Smooth muscle cell (in vitro differentiated cells): ENCODE results near the gene SMARCD3. TPM values are rescaled to one million over a fixed set of nuclear protein-coding genes. Genes with fewer than 3 reads are reported as not detected.

Experiments used
- DNase-seq: peaks from one replicate; lab custom pipeline; 2025; ENCODE audit not compliant: unreplicated experiment; lab: John Stamatoyannopoulos, UW
- H2AFZ ChIP-seq: fragments of 200-600 bp; sonication (generic); 2 replicates; pipeline ENCODE4 v1.6.0; 2016; ENCODE audit warnings: antibody characterized with exemption, low read depth, mild to moderate bottlenecking
- H3F3A ChIP-seq: fragments of 200-600 bp; sonication (generic); 2 replicates; pipeline ENCODE4 v1.6.0; 2017; ENCODE audit warnings: antibody characterized with exemption, low read depth
- H3K27ac ChIP-seq: fragments of 200-600 bp; sonication (generic); 2 replicates; pipeline ENCODE4 v1.5.1; 2016; ENCODE audit warnings: low read depth, mild to moderate bottlenecking
- H3K27me3 ChIP-seq: fragments of 200-600 bp; sonication (generic); 2 replicates; pipeline ENCODE4 v1.6.1; 2016; ENCODE audit warnings: low read depth, mild to moderate bottlenecking
- H3K36me3 ChIP-seq: fragments of 200-600 bp; sonication (generic); 2 replicates; pipeline ENCODE4 v1.5.1; 2016; ENCODE audit warnings: low read depth
- H3K4me1 ChIP-seq: fragments of 200-600 bp; sonication (generic); 2 replicates; pipeline ENCODE4 v1.5.1; 2016; ENCODE audit warnings: low read depth
- H3K4me2 ChIP-seq: fragments of 200-600 bp; sonication (generic); 2 replicates; pipeline ENCODE4 v1.6.0; 2016; ENCODE audit warnings: mild to moderate bottlenecking
- H3K4me3 ChIP-seq: fragments of 200-600 bp; sonication (generic); 2 replicates; pipeline ENCODE4 v1.5.1; 2016; ENCODE audit warnings: mild to moderate bottlenecking
- H3K79me2 ChIP-seq: fragments of 200-600 bp; sonication (generic); 2 replicates; pipeline ENCODE4 v1.6.0; 2016; ENCODE audit warnings: low read depth, mild to moderate bottlenecking
- H3K9ac ChIP-seq: fragments of 200-600 bp; sonication (generic); 2 replicates; pipeline ENCODE4 v1.6.0; 2016; ENCODE audit warnings: low read depth
- H3K9me3 ChIP-seq: fragments of 200-600 bp; sonication (generic); replicated peaks from 2 replicates; pipeline ENCODE4 v1.5.1; 2016; ENCODE audit warnings: low read depth
- H4K20me1 ChIP-seq: fragments of 200-600 bp; sonication (generic); 2 replicates; pipeline ENCODE4 v1.6.0; 2016; ENCODE audit warnings: low read depth
- WGBS: methylation state at CpG from one replicate; pipeline ENCODE4 v1.1.7; 2016; ENCODE audit warnings: low lambda C conversion rate; 5-methylcytosine and 5-hydroxymethylcytosine counted together
- polyA plus RNA-seq: library from polyadenylated mRNA; unstranded; fragments of >200 nt; fragmentation: Nextera tagmentation; extraction: Ambion mirVana; gene quantifications from 2 replicates; pipeline ENCODE4 v1.2.1, GENCODE V29; 2016
- total RNA-seq: library from RNA; depleted of rRNA; stranded (reverse); fragments of >200 nt; gene quantifications from 2 replicates; pipeline ENCODE4 v1.2.3, GENCODE V29; 2014
- TF ChIP-seq, protein P1 (sequence below): fragments of 200-600 bp; sonication (generic); IDR thresholded peaks from 2 replicates; pipeline ENCODE4 v1.5.1; 2017; ENCODE audit warnings: borderline replicate concordance, mild to moderate bottlenecking, antibody characterized with exemption; ENCODE audit not compliant: insufficient read depth, poor library complexity, severe bottlenecking

The SMARCD3 gene
- total and polyA plus RNA-seq, 2 experiments from 2014 or later = 44.4 to 58.1 TPM

DNA sequence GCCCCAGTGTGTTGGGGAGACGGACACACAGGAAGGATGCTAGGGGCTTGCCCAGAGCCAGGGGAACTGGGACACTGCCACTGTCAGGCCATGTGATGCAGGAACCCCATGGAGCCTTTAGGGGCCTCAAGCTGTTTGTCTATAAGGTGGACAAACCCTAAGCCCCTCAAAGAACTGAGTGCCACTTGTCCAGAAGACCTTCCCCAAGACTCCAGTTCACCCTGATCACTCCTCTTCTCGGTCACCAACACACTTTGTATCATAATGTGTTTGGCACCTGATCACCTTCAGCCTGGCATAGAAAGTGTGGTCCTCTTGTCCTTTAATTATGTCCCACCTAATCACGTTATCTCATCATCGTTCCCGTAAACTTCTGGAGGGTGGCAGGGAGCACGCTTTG is 38.9 kb downstream of the SMARCD3 start:
- TF ChIP-seq, protein P1, sequence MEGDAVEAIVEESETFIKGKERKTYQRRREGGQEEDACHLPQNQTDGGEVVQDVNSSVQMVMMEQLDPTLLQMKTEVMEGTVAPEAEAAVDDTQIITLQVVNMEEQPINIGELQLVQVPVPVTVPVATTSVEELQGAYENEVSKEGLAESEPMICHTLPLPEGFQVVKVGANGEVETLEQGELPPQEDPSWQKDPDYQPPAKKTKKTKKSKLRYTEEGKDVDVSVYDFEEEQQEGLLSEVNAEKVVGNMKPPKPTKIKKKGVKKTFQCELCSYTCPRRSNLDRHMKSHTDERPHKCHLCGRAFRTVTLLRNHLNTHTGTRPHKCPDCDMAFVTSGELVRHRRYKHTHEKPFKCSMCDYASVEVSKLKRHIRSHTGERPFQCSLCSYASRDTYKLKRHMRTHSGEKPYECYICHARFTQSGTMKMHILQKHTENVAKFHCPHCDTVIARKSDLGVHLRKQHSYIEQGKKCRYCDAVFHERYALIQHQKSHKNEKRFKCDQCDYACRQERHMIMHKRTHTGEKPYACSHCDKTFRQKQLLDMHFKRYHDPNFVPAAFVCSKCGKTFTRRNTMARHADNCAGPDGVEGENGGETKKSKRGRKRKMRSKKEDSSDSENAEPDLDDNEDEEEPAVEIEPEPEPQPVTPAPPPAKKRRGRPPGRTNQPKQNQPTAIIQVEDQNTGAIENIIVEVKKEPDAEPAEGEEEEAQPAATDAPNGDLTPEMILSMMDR = no peak
- Histone ChIP-seq H3K27ac (no peak overlapping the region), H3K9me3 (no peaks in the 10 kb centered on the region), H3K36me3 (peaks cover under 1% of the 10 kb centered on the region), H2AFZ (no peak overlapping the region), H3K4me1 (no peaks in the 10 kb centered on the region), H4K20me1 (no peaks in the 10 kb centered on the region), H3K4me3 (no peak overlapping the region), H3K27me3 (no peaks in the 10 kb centered on the region), H3K4me2 (no peak overlapping the region), H3K9ac (no peak overlapping the region), H3F3A (no peaks in the 10 kb centered on the region), H3K79me2 (no peaks in the 10 kb centered on the region)
- 90% methylated on average over 6 of the region's 6 CpGs for WGBS
- DNase-seq = no peak

DNA sequence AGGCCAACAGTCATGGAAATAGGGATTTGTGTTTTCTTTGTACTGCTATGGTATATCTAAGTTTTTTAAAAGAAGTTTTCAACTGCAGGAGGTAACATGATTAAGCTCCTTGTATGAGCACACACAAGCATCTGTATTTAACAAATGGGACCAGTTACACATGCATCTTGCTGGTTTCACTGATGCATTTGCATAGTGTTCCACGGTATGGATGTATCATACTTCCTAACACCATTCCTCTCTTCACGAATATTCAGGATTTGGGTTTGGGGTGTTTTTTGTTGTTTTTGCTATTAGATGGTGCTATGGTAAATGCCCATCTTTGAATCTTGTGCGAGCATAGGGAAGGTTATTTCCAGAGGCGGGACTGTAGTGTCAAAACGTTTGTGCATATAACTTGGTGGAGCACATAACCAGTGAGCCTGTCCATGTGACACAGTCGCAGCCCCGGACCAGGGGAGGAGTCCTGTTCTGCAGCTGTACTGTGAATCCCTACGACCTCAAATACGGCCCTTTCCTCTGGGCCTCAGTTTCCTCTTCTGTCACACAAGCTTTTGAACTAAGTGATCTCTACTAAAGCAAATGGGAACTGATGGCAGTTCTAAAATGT is 40.1 kb downstream of the SMARCD3 start:
- no peaks in the 10 kb centered on the region for H3F3A ChIP-seq
- peaks cover 6% of the 10 kb centered on the region for H3K27me3 ChIP-seq
- H3K79me2 ChIP-seq = no peaks in the 10 kb centered on the region
- no peak overlapping the region for H3K27ac ChIP-seq
- no peak for DNase-seq
- no peaks in the 10 kb centered on the region for H3K4me1 ChIP-seq
- 85% methylated on average over 9 of the region's 9 CpGs for WGBS
- H2AFZ ChIP-seq = no peak overlapping the region
- TF ChIP-seq, protein P1 = no peak
- no peak overlapping the region for H3K4me3 ChIP-seq
- no peaks in the 10 kb centered on the region for H4K20me1 ChIP-seq
- no peaks in the 10 kb centered on the region for H3K9me3 ChIP-seq
- H3K36me3 ChIP-seq = no peaks in the 10 kb centered on the region
- H3K4me2 ChIP-seq = no peak overlapping the region
- no peak overlapping the region for H3K9ac ChIP-seq

GRCh38 chr7:151207804-151208203 is 40.7 kb downstream of the SMARCD3 start:
- 96% methylated on average over 12 of the region's 12 CpGs for WGBS
- H3K27me3 ChIP-seq = peaks cover 6% of the 10 kb centered on the region

DNA sequence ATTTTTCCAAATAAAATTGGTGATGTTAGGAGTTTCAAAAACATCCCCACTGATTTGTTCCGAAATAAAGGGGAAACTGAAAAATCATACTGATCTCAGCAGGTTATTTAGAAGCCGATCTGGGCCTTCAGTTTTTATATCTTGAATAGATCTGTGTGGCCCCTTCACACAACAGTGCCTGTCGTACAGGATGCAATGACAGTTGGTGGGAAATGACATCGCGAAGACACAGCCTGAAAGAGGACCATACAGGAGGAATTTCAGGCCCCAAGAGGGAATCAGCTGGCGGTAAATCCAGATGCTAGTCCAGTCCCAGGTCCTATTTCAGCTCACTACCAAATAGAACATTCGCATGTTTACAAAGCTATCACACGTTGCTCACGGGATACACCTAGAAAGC is 41.2 kb downstream of the SMARCD3 start:
- no peak for DNase-seq
- Histone ChIP-seq H3K27me3 (peaks cover 6% of the 10 kb centered on the region), H3K36me3 (no peaks in the 10 kb centered on the region), H3K27ac (no peak overlapping the region), H3K79me2 (no peaks in the 10 kb centered on the region), H4K20me1 (no peaks in the 10 kb centered on the region), H3K4me1 (no peaks in the 10 kb centered on the region), H3F3A (no peaks in the 10 kb centered on the region), H3K4me3 (no peak overlapping the region), H3K4me2 (no peak overlapping the region), H3K9ac (no peak overlapping the region), H3K9me3 (no peaks in the 10 kb centered on the region), H2AFZ (no peak overlapping the region)
- TF ChIP-seq, protein P1 = no peak
- WGBS = 85% methylated on average over 9 of the region's 9 CpGs

More at GRCh38 chr7:151207804-151208203, 40.7 kb downstream of the SMARCD3 start:
- Histone ChIP-seq H3K9ac (no peak overlapping the region), H3K27ac (no peak overlapping the region), H4K20me1 (no peaks in the 10 kb centered on the region), H3K4me2 (no peak overlapping the region), H3K4me1 (no peaks in the 10 kb centered on the region), H3K4me3 (no peak overlapping the region), H3K36me3 (no peaks in the 10 kb centered on the region), H2AFZ (no peak overlapping the region), H3K79me2 (no peaks in the 10 kb centered on the region), H3F3A (no peaks in the 10 kb centered on the region), H3K9me3 (no peaks in the 10 kb centered on the region)
- no peak for DNase-seq
- TF ChIP-seq, protein P1 = no peak
